Fibroblast of the aortic adventitia (primary cell): ENCODE results near the gene AUTS2. TPM values are rescaled to one million over a fixed set of nuclear protein-coding genes. Genes with fewer than 3 reads are reported as not detected.

Experiments used
- DNase-seq: peaks from one replicate; pipeline ENCODE4 v3.0.0-alpha.2; 2010; ENCODE audit warnings: low read depth
- H3K4me3 ChIP-seq: 2 replicates; pipeline ENCODE4 v1.5.1; 2011; ENCODE audit warnings: low read depth, mild to moderate bottlenecking, control low read depth, low read length, moderate library complexity
- CTCF ChIP-seq: IDR thresholded peaks from 2 replicates; pipeline ENCODE4 v1.5.1; 2011; ENCODE audit warnings: mild to moderate bottlenecking, low read length, control low read depth, inconsistent platforms; ENCODE audit not compliant: insufficient read depth
- total RNA-seq: library from RNA; depleted of rRNA; stranded (reverse); fragments of >200 nt; gene quantifications from 2 replicates; pipeline ENCODE4 v1.2.3, GENCODE V29; 2012; ENCODE audit warnings: low replicate concordance

The AUTS2 gene
- total RNA-seq, 1 donor = 10.7 TPM

- no peak overlapping the region for H3K4me3 ChIP-seq
- no peak for TF ChIP-seq CTCF
- DNase-seq = no peak
These were observed 433.0 kb downstream of the AUTS2 start for GRCh38 chr7:70031245-70031644.

DNA sequence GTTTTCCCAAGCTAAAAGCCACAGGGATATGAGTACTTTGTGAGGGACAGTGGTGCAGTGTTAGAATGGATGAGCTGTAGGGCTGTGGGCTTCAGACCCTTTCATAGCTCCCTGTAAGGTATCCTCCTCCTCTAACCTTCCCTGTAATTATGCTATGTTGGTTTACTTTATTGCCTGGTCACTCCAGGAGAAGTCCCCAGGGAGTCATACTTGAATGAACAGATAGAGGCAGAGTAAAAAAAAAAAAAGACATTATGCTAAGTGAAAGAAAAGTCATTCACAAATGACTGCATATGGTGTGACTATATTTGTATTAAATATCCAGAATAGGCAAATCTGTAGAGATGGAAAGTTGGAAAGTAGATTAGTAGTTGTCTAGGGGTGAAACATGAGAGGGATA is 434.4 kb downstream of the AUTS2 start:
- no peak overlapping the region for H3K4me3 ChIP-seq
- no peak for DNase-seq
- TF ChIP-seq CTCF = no peak

DNA sequence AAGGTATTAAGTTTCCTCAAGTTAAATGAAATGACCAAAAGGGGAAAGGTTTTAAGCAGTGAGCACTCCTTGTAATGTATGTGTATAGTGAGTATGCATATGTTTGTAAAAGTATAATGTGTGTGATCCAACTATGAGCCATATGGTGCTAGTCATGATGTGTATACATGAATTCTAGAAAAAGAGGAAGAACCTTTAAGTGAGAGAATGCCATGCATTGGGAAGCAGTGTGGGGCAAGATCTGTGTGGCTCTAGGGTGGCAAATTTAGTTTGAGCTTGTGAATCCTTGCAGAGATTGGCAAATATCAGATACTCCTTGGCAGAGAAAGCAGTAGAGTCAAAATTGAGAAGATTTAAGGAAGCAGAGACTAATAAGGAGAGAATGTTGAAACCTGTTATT is 435.0 kb downstream of the AUTS2 start:
- H3K4me3 ChIP-seq = no peak overlapping the region
- no peak for TF ChIP-seq CTCF
- DNase-seq = no peak

GRCh38 chr7:70034999-70035398 is 436.7 kb downstream of the AUTS2 start:
- TF ChIP-seq CTCF = no peak
- no peak overlapping the region for H3K4me3 ChIP-seq

GRCh38 chr7:70035519-70035918 is 437.2 kb downstream of the AUTS2 start:
- TF ChIP-seq CTCF = no peak
- DNase-seq = no peak
- no peak overlapping the region for H3K4me3 ChIP-seq

More at GRCh38 chr7:70034999-70035398, 436.7 kb downstream of the AUTS2 start:
- no peak for DNase-seq

GRCh38 chr7:70035955-70036354 is 437.7 kb downstream of the AUTS2 start:
- no peak overlapping the region for H3K4me3 ChIP-seq
- DNase-seq = no peak
- no peak for TF ChIP-seq CTCF

DNA sequence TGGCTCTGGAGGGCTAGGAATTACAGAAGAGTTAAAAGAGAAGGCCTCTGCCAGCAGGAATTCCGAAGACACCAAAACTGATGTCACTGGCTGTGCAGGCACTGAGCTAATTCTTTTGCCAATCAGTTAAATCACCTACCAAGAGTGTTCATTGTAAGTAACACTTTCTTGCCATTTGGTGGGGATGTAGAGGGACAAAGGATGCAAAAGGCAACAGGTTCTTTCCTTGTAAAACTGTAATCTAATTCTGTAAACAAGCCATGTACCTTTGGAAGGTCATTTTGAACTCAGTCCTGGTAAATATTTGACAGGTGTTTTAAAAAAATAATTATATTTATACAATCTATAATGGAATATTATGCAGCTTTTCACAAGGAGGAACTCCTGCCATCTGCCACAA is 438.4 kb downstream of the AUTS2 start:
- H3K4me3 ChIP-seq = no peak overlapping the region
- no peak for TF ChIP-seq CTCF
- no peak for DNase-seq
